Duodenal mucosa (tissue), 2 donors: ENCODE data around the gene RAMP3.
"Not testable (repeated sequence)": the region's sequence is repeated elsewhere in the genome, so short reads cannot be mapped to it uniquely, and the experiment has no call there.

ENCODE experiments used
- H3K27ac ChIP-seq: one replicate; pipeline ENCODE4 v1.7.0; 2013; ENCODE audit warnings: low read depth, low read length
- H3K27me3 ChIP-seq, 2 donors: one replicate each; pipeline ENCODE4 v1.7.0; 2013; ENCODE audit warnings: low read length in 2 of 2, control low read depth in 1 of 2; ENCODE audit not compliant: insufficient read depth in 2 of 2, control insufficient read depth in 1 of 2
- H3K36me3 ChIP-seq, 2 donors: one replicate each; pipeline ENCODE4 v1.7.0; 2013; ENCODE audit warnings: low read length in 2 of 2, control low read depth in 1 of 2; ENCODE audit not compliant: insufficient read depth in 2 of 2, control insufficient read depth in 1 of 2
- H3K4me1 ChIP-seq, 2 donors: one replicate each; pipeline ENCODE4 v1.7.0; 2013; ENCODE audit warnings: low read length in 2 of 2, control low read depth in 1 of 2; ENCODE audit not compliant: insufficient read depth in 2 of 2, control insufficient read depth in 1 of 2
- H3K4me3 ChIP-seq, 2 donors: one replicate each; pipeline ENCODE4 v1.7.0; 2013; ENCODE audit warnings: low read length in 2 of 2, low read depth in 1 of 2
- H3K9ac ChIP-seq, 2 donors: one replicate each; pipeline ENCODE4 v1.7.0; 2013; ENCODE audit warnings: low read length in 2 of 2, low read depth in 1 of 2
- H3K9me3 ChIP-seq, 2 donors: one replicate each; pipeline ENCODE4 v1.7.0; 2013; ENCODE audit warnings: low read length in 2 of 2, control low read depth in 1 of 2; ENCODE audit not compliant: control insufficient read depth in 1 of 2

Gene RAMP3

GRCh38 chr7:45162943-45163691 is 5.5 kb downstream of the RAMP3 start:
- H3K27me3 ChIP-seq = peaks cover 0 to 5% of the 10 kb centered on the region in 2 donors
- no peaks in the 10 kb centered on the region for H3K9me3 ChIP-seq
- no peaks in the 10 kb centered on the region for H3K36me3 ChIP-seq
- H3K9ac ChIP-seq = no peak overlapping the region
- no peak overlapping the region for H3K27ac ChIP-seq
- H3K4me3 ChIP-seq = no peak overlapping the region
- H3K4me1 ChIP-seq = no peaks in the 10 kb centered on the region

DNA sequence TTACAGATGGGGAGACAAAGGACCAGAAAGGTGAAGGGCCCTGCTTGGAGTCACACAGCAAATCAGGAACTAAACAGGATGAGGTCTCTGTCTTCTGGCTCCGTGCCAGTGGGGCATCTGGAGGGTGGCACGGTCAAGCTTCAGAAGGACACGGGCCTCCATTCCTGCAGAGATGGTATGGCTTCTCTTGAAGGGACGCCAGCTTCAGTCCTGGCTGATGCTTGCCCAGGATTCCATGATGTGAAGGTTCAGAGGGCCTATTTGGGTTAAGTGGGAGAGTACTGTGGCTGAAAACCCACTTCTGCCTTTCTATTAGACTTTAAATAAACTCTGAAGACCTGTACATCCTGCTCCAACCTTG is 6.1 kb downstream of the RAMP3 start:
- Histone ChIP-seq H3K9me3 (no peaks in the 10 kb centered on the region), H3K27me3 (no peaks in the 10 kb centered on the region), H3K4me3 (no peak overlapping the region), H3K27ac (no peak overlapping the region), H3K4me1 (no peaks in the 10 kb centered on the region), H3K9ac (no peak overlapping the region), H3K36me3 (no peaks in the 10 kb centered on the region)

DNA sequence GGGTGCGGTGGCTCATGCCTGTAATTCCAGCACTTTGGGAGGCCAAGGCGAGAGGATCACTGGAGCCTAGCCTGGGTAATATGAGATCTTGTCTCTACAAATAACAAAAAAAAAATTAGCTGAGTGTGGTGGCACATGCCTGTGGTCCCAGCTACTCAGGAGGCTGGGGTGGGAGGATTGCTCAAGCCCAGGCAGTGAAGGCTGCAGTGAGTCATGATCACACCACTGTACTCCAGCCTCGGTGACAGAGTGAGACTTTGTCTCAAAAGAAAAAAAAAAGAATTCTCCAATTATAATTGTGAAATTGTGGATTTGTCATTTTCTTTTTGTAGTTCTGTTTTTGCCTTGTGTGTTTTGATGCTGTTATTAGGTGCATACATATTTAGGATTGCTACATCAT is 6.7 kb downstream of the RAMP3 start:
- H3K4me1 ChIP-seq, H3K9me3 ChIP-seq, H3K27ac ChIP-seq, H3K36me3 ChIP-seq, H3K27me3 ChIP-seq, H3K4me3 ChIP-seq, H3K9ac ChIP-seq: not testable (repeated sequence)

- H3K27me3 ChIP-seq = no peaks in the 10 kb centered on the region
- no peaks in the 10 kb centered on the region for H3K9me3 ChIP-seq
- H3K4me1 ChIP-seq = no peaks in the 10 kb centered on the region
Observed at GRCh38 chr7:45165857-45166256, 8.3 kb downstream of the RAMP3 start.

GRCh38 chr7:45171946-45172345 is 14.4 kb downstream of the RAMP3 start:
- H3K4me1 ChIP-seq = no peaks in the 10 kb centered on the region
- H3K36me3 ChIP-seq = no peaks in the 10 kb centered on the region
- no peak overlapping the region for H3K4me3 ChIP-seq
- H3K27ac ChIP-seq = no peak overlapping the region
- no peak overlapping the region for H3K9ac ChIP-seq
- no peaks in the 10 kb centered on the region for H3K9me3 ChIP-seq
- H3K27me3 ChIP-seq = no peaks in the 10 kb centered on the region

More at GRCh38 chr7:45165857-45166256, 8.3 kb downstream of the RAMP3 start:
- Histone ChIP-seq H3K9ac (no peak overlapping the region), H3K4me3 (no peak overlapping the region), H3K36me3 (no peaks in the 10 kb centered on the region), H3K27ac (no peak overlapping the region)

DNA sequence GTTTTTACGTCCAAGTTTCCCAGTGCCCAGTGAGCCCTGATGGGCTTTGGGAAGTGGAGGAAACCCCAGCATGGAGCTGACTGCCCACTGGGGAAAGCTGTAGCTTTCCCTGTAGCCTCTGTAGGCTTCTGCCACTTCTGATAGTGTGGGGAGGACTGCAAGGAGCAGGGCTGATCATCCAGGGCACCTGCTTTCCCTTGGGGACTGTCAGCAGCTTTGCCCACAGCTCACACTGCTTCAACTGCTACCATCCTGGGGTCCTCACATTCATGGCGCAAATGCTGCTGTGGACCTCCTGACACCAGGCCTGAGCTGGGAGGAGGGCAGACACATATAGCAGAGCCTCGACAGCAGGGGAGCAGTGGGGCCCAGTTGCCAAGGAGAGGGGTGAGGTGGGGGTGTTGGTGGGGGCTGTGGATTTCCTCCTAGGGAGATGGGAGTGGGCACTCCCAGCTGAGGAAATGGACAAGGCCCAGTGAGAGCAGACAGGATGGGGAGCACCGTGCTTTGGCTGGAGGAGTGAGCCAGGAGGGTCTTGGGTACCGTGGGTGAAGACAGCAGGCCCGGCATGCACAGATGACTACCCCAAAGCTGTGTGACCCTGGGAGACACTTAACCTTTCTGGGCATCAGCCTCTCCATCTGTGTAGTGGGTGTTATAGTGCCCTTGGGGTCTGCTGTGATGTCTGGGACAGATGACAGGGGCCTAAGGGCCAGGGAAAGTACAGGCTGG is 16.2 kb downstream of the RAMP3 start:
- Histone ChIP-seq H3K27me3 (no peaks in the 10 kb centered on the region), H3K27ac (no peak overlapping the region), H3K4me1 (no peaks in the 10 kb centered on the region), H3K36me3 (no peaks in the 10 kb centered on the region), H3K9ac (no peak overlapping the region), H3K4me3 (no peak overlapping the region), H3K9me3 (no peaks in the 10 kb centered on the region)

DNA sequence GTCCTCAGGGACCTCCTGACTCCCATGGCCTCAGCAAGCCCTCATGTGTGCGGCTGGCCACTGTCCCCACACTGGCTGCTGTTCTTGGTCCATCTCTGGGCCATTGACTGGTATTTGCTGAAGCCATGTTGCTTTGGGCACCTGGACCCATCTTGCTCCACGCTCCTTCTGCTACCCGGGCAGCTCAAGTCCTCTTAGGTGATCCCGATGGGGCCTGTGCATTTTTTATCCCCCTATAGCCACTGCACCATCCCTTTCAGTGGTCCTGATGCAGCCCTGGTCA is 16.7 kb downstream of the RAMP3 start:
- no peaks in the 10 kb centered on the region for H3K36me3 ChIP-seq
- no peaks in the 10 kb centered on the region for H3K4me1 ChIP-seq
- no peak overlapping the region for H3K9ac ChIP-seq
- no peaks in the 10 kb centered on the region for H3K9me3 ChIP-seq
- no peak overlapping the region for H3K4me3 ChIP-seq
- H3K27ac ChIP-seq = no peak overlapping the region
- no peaks in the 10 kb centered on the region for H3K27me3 ChIP-seq

GRCh38 chr7:45174966-45175765 is 17.6 kb downstream of the RAMP3 start:
- no peaks in the 10 kb centered on the region for H3K36me3 ChIP-seq
- H3K9ac ChIP-seq = no peak overlapping the region
- no peaks in the 10 kb centered on the region for H3K4me1 ChIP-seq
- H3K27ac ChIP-seq = no peak overlapping the region
- no peaks in the 10 kb centered on the region for H3K9me3 ChIP-seq
- no peak overlapping the region for H3K4me3 ChIP-seq
- no peaks in the 10 kb centered on the region for H3K27me3 ChIP-seq

GRCh38 chr7:45176091-45176490 is 18.5 kb downstream of the RAMP3 start:
- Histone ChIP-seq H3K27me3 (no peaks in the 10 kb centered on the region), H3K4me3 (no peak overlapping the region), H3K9me3 (no peaks in the 10 kb centered on the region), H3K36me3 (no peaks in the 10 kb centered on the region), H3K27ac (no peak overlapping the region), H3K9ac (no peak overlapping the region), H3K4me1 (no peaks in the 10 kb centered on the region)
